ENCODE data around the gene ALDH9A1.

The ALDH9A1 gene

GRCh38 chr1:165641231-165641987 lies 57.0 kb downstream of the ALDH9A1 start:
- TF ChIP-seq USF1 (IDR thresholded peaks at IDR 0.05) (no peak), EP300 (IDR thresholded peaks at IDR 0.05; ENCODE audit: borderline replicate concordance) (no peak), REST (IDR thresholded peaks at IDR 0.05; ENCODE audit: low read depth) (no peak), YY1 (IDR thresholded peaks at IDR 0.05; ENCODE audit: low read depth) (no peak), ZBTB7A (IDR thresholded peaks at IDR 0.05; ENCODE audit: low read depth) (no peak), RAD21 (IDR thresholded peaks at IDR 0.05; ENCODE audit: low read depth) (no peak), EGR1 (IDR thresholded peaks at IDR 0.05) (no peak), TCF12 (IDR thresholded peaks at IDR 0.05; ENCODE audit: low read depth) (no peak), TEAD4 (IDR thresholded peaks at IDR 0.05) (no peak), TAF1 (IDR thresholded peaks at IDR 0.05; ENCODE audit: low read depth) (no peak), CEBPB (IDR thresholded peaks at IDR 0.05) (no peak)
- TF ChIP-seq, protein P1, sequence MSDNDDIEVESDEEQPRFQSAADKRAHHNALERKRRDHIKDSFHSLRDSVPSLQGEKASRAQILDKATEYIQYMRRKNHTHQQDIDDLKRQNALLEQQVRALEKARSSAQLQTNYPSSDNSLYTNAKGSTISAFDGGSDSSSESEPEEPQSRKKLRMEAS (IDR thresholded peaks at IDR 0.05): no peak

- TF ChIP-seq USF1 (IDR thresholded peaks at IDR 0.05): no peak
- no peak for TF ChIP-seq CREB1 (IDR thresholded peaks at IDR 0.05; ENCODE audit: low read depth)
- no peak for TF ChIP-seq RAD21 (IDR thresholded peaks at IDR 0.05; ENCODE audit: low read depth)
- TF ChIP-seq EP300 (IDR thresholded peaks at IDR 0.05; ENCODE audit: borderline replicate concordance): no peak
- TF ChIP-seq YY1 (IDR thresholded peaks at IDR 0.05; ENCODE audit: low read depth): no peak
- TF ChIP-seq, protein P1 (IDR thresholded peaks at IDR 0.05): no peak
- TF ChIP-seq CEBPB (IDR thresholded peaks at IDR 0.05): no peak
- TF ChIP-seq FOXM1 (IDR thresholded peaks at IDR 0.05; ENCODE audit: borderline replicate concordance, low read depth): no peak
- TF ChIP-seq TCF12 (IDR thresholded peaks at IDR 0.05; ENCODE audit: low read depth): no peak
- no peak for TF ChIP-seq TEAD4 (IDR thresholded peaks at IDR 0.05)
These were observed 58.3 kb downstream of the ALDH9A1 start for GRCh38 chr1:165639821-165640623.

- no peak for TF ChIP-seq FOXM1 (IDR thresholded peaks at IDR 0.05; ENCODE audit: borderline replicate concordance, low read depth)
These were observed 60.9 kb downstream of the ALDH9A1 start for GRCh38 chr1:165637427-165637826.

- no peak for TF ChIP-seq CEBPB (IDR thresholded peaks at IDR 0.05)
These were observed 62.5 kb downstream of the ALDH9A1 start for GRCh38 chr1:165635823-165636222.

DNA sequence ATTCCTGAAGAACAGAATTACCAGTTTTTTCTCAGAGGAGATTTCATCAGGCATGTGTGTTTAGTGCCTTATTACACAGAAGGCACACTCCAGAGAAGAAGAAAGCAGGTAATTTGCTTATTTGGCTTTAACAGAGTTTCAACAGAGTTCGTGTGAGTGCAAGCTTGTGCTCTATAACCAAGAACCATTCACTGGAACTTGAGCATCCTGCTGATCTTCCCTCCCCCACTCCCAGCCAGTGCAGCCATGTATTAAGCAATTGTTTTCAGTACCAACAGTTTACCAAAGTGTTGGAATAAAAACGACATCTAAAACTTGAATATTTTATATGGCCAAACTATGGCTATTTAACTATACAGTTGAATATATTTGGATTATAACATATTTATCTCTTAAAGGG lies 63.0 kb downstream of the ALDH9A1 start:
- no peak for TF ChIP-seq USF1 (IDR thresholded peaks at IDR 0.05)
- TF ChIP-seq TAF1 (IDR thresholded peaks at IDR 0.05; ENCODE audit: low read depth): no peak
- no peak for TF ChIP-seq REST (IDR thresholded peaks at IDR 0.05; ENCODE audit: low read depth)
- TF ChIP-seq CEBPB (IDR thresholded peaks at IDR 0.05): no peak
- no peak for TF ChIP-seq TCF12 (IDR thresholded peaks at IDR 0.05; ENCODE audit: low read depth)
- no peak for TF ChIP-seq TEAD4 (IDR thresholded peaks at IDR 0.05)
- no peak for TF ChIP-seq CREB1 (IDR thresholded peaks at IDR 0.05; ENCODE audit: low read depth)
- no peak for TF ChIP-seq EGR1 (IDR thresholded peaks at IDR 0.05)
- no peak for TF ChIP-seq FOXM1 (IDR thresholded peaks at IDR 0.05; ENCODE audit: borderline replicate concordance, low read depth)
- TF ChIP-seq NFIC (IDR thresholded peaks at IDR 0.05): no peak
- TF ChIP-seq, protein P1 (IDR thresholded peaks at IDR 0.05): no peak

Data from Ishikawa (cell line).